HEK293T (cell line): ENCODE data around the gene FHAD1.

Experiments used
- ARNT ChIP-seq: fragments of 450-650 bp; IDR thresholded peaks from 2 replicates; pipeline ENCODE4 v1.6.1; 2017; ENCODE audit warnings: mild to moderate bottlenecking
- BHLHE40 ChIP-seq: fragments of 450-650 bp; IDR thresholded peaks from 2 replicates; pipeline ENCODE4 v1.6.1; 2016; ENCODE audit warnings: mild to moderate bottlenecking, moderate library complexity, borderline replicate concordance
- CTBP1 ChIP-seq: fragments of 450-650 bp; IDR thresholded peaks from 2 replicates; pipeline ENCODE4 v1.6.1; 2016; ENCODE audit warnings: borderline replicate concordance
- ELF4 ChIP-seq: fragments of 450-650 bp; IDR thresholded peaks from 2 replicates; pipeline ENCODE4 v1.6.1; 2017; ENCODE audit warnings: antibody characterized with exemption
- FOXM1 ChIP-seq: fragments of 450-650 bp; IDR thresholded peaks from 2 replicates; pipeline ENCODE4 v1.6.1; 2017; ENCODE audit warnings: mild to moderate bottlenecking, borderline replicate concordance
- PKNOX1 ChIP-seq: fragments of 450-650 bp; IDR thresholded peaks from 2 replicates; pipeline ENCODE4 v1.6.1; 2016
- SP1 ChIP-seq: fragments of 450-650 bp; IDR thresholded peaks from 2 replicates; pipeline ENCODE4 v1.6.1; 2017
- TARDBP ChIP-seq: fragments of 450-650 bp; IDR thresholded peaks from 2 replicates; pipeline ENCODE4 v1.6.1; 2016

GRCh38 chr1:15370781-15371520 lies 123.9 kb downstream of the FHAD1 start:
- TF ChIP-seq FOXM1 (no peak), ELF4 (no peak), SP1 (no peak), CTBP1 (no peak), TARDBP (no peak), ARNT (no peak), PKNOX1 (no peak), BHLHE40 (no peak)
